Ishikawa (cell line): ENCODE results near the gene TGM2.

ENCODE experiments used
- CEBPB ChIP-seq: IDR thresholded peaks from 2 replicates; pipeline ENCODE4 v1.6.1; 2012
- CREB1 ChIP-seq: IDR thresholded peaks from 2 replicates; pipeline ENCODE4 v1.6.1; 2012; ENCODE audit warnings: low read depth
- EGR1 ChIP-seq: IDR thresholded peaks from 2 replicates; pipeline ENCODE4 v1.6.1; 2012
- EP300 ChIP-seq: IDR thresholded peaks from 2 replicates; pipeline ENCODE4 v1.6.1; 2012; ENCODE audit warnings: borderline replicate concordance
- FOXM1 ChIP-seq: IDR thresholded peaks from 2 replicates; pipeline ENCODE4 v1.6.1; 2012; ENCODE audit warnings: low read depth, borderline replicate concordance
- NFIC ChIP-seq: IDR thresholded peaks from 2 replicates; pipeline ENCODE4 v1.6.1; 2012
- RAD21 ChIP-seq: IDR thresholded peaks from 2 replicates; pipeline ENCODE4 v1.6.1; 2012; ENCODE audit warnings: low read depth
- TAF1 ChIP-seq: IDR thresholded peaks from 2 replicates; pipeline ENCODE4 v1.6.1; 2012; ENCODE audit warnings: low read depth, mild to moderate bottlenecking
- TCF12 ChIP-seq: IDR thresholded peaks from 2 replicates; pipeline ENCODE4 v1.6.1; 2012; ENCODE audit warnings: low read depth
- TEAD4 ChIP-seq: IDR thresholded peaks from 2 replicates; pipeline ENCODE4 v1.6.1; 2012
- YY1 ChIP-seq: IDR thresholded peaks from 2 replicates; pipeline ENCODE4 v1.6.1; 2012; ENCODE audit warnings: low read depth
- ZBTB7A ChIP-seq: IDR thresholded peaks from 2 replicates; pipeline ENCODE4 v1.6.1; 2012; ENCODE audit warnings: low read depth
- TF ChIP-seq, protein P1 (sequence below): IDR thresholded peaks from 2 replicates; pipeline ENCODE4 v1.6.1; 2012
- TF ChIP-seq, protein P2 (sequence below): IDR thresholded peaks from 2 replicates; pipeline ENCODE4 v1.6.1; 2012
- TF ChIP-seq, protein P3 (sequence below): IDR thresholded peaks from 2 replicates; pipeline ENCODE4 v1.6.1; 2012; ENCODE audit warnings: low read depth, mild to moderate bottlenecking

TGM2 gene

DNA sequence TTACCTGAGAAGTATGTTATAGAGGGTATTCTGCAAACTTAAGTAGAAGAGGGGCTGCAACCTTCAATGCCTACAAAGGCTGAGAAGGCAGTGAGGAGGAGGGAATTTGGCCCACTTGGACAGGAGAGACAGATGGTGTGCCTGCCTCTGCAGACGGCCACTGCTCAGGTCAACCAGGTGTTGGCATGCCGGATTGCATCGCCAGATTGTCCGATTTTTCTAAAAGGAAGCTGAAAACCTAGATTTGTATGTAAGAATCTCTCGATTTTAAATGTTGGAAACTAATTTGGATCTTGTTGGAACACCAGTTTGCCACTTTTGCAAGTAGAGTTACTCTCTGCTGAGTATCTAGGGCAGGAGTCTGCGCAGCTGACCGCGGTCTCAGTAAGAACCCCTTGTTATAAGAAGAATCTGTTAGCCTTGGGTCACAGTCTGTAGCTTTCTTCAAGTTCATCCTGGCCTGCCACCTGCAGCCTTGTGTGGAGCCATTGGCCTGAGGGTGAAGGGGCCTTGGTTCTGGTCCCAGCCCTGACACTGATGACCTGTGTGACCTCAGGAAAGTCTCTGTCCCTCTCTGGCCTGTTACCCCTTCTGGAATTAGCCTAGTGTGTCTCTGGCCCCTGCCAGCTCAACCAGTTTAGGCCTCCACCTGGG lies 54.4 kb downstream of the TGM2 start:
- TF ChIP-seq, protein P1, sequence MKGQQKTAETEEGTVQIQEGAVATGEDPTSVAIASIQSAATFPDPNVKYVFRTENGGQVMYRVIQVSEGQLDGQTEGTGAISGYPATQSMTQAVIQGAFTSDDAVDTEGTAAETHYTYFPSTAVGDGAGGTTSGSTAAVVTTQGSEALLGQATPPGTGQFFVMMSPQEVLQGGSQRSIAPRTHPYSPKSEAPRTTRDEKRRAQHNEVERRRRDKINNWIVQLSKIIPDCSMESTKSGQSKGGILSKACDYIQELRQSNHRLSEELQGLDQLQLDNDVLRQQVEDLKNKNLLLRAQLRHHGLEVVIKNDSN = no peak
- TF ChIP-seq, protein P2, sequence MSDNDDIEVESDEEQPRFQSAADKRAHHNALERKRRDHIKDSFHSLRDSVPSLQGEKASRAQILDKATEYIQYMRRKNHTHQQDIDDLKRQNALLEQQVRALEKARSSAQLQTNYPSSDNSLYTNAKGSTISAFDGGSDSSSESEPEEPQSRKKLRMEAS = no peak
- no peak for TF ChIP-seq TEAD4
- no peak for TF ChIP-seq CEBPB
- no peak for TF ChIP-seq RAD21
- TF ChIP-seq FOXM1 = no peak
- TF ChIP-seq, protein P3, sequence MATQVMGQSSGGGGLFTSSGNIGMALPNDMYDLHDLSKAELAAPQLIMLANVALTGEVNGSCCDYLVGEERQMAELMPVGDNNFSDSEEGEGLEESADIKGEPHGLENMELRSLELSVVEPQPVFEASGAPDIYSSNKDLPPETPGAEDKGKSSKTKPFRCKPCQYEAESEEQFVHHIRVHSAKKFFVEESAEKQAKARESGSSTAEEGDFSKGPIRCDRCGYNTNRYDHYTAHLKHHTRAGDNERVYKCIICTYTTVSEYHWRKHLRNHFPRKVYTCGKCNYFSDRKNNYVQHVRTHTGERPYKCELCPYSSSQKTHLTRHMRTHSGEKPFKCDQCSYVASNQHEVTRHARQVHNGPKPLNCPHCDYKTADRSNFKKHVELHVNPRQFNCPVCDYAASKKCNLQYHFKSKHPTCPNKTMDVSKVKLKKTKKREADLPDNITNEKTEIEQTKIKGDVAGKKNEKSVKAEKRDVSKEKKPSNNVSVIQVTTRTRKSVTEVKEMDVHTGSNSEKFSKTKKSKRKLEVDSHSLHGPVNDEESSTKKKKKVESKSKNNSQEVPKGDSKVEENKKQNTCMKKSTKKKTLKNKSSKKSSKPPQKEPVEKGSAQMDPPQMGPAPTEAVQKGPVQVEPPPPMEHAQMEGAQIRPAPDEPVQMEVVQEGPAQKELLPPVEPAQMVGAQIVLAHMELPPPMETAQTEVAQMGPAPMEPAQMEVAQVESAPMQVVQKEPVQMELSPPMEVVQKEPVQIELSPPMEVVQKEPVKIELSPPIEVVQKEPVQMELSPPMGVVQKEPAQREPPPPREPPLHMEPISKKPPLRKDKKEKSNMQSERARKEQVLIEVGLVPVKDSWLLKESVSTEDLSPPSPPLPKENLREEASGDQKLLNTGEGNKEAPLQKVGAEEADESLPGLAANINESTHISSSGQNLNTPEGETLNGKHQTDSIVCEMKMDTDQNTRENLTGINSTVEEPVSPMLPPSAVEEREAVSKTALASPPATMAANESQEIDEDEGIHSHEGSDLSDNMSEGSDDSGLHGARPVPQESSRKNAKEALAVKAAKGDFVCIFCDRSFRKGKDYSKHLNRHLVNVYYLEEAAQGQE = no peak
- TF ChIP-seq CREB1 = no peak

DNA sequence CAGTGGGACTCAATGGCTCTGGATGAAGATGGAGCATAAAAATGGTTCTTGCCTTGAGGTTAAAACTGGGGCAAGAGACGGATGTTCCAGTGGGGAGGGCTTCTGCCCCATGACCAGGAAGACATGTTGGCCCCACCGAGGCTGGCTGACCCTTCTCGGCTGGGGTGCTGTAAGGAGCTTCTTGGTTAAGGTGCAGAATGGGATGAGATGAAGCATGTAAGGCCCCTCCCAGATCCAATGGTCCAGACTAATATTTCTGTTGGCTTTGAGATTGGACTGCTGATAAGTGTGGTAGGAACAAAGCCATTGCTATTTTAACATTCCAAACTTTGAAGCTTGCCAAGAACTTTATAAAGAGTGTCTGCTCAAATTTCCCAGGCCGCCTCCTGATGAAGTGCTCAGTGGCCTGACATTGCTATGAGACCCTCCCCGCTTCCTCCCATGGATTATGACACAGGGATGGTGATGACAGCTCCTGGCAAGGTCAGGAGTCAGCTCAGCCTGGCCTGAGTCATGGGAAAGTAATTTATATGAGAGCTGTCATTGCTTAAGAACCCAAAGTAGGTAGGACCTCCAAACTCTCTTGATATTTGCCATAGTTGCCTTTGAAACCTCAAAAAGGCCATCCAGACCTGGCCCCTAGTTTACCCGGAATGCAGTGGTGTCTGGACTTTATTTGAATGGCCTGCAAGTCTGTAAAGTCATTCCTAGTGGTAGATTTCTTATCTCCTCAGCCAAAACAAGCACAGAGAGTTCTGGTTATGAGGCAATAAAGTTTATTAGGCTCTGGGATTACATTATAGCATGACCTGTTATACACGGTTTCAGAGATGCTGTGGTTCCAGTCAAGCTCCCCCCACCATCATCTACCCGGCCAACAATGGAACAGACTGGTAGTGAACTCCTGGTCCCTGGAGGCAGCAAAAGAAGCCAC lies 55.2 kb downstream of the TGM2 start:
- TF ChIP-seq CREB1 (no peak), NFIC (peak; percentile 91), CEBPB (peak; percentile 72; the same call in 1 of the 2 replicates), TCF12 (peak; percentile 90), YY1 (no peak), TEAD4 (peak; percentile 70), RAD21 (no peak), EP300 (peak; percentile 77), EGR1 (no peak), TAF1 (no peak), ZBTB7A (no peak), FOXM1 (peak; percentile 72)
- TF ChIP-seq, protein P2 = peak; percentile 24; the same call in 1 of the 2 replicates
- TF ChIP-seq, protein P3 = no peak
- TF ChIP-seq, protein P1 = no peak

DNA sequence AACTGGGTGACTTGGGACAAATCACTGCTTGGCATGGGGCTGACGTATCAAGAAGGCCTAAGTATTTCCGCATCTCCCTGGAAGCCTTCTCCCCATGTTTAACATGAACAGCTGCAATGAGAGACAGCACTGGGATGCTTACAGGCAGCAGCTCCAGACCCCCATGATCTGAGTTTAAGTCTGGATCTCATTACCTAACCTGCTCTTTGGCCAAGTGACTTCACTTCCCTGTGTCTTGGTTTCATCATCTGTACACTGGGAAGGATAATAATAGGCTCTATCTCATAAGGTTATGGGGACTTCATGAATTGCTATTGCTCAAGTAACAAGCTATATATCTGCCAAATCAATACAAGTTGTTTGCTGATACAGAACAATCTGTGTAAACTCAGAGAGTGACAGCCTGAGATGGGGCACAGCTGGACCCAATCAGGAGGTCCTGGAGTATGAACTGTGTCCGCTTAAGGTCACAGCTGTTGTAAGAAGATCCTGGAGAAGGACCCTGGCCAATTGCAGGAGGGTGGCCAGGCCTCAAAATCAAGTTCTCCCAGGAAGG lies 56.0 kb downstream of the TGM2 start:
- TF ChIP-seq TAF1 = no peak
- TF ChIP-seq FOXM1 = no peak
- no peak for TF ChIP-seq ZBTB7A
- TF ChIP-seq, protein P1 = no peak
- TF ChIP-seq EGR1 = no peak
- TF ChIP-seq, protein P2 = no peak
- TF ChIP-seq, protein P3 = no peak
- TF ChIP-seq CEBPB = no peak
- no peak for TF ChIP-seq TEAD4
- TF ChIP-seq RAD21 = no peak
- TF ChIP-seq EP300 = no peak
- TF ChIP-seq NFIC = no peak
- TF ChIP-seq YY1 = no peak
- no peak for TF ChIP-seq CREB1
- TF ChIP-seq TCF12 = no peak
